BJ (cell line): Measurements from ENCODE around the gene ZDHHC18. TPM values are rescaled to one million over a fixed set of nuclear protein-coding genes. Genes with fewer than 3 reads are reported as not detected.
"Not testable (repeated sequence)": the region's sequence is repeated elsewhere in the genome, so short reads cannot be mapped to it uniquely, and the experiment has no call there.

ENCODE experiments used
- CTCF ChIA-PET: fragments of 350-600 bp; formaldehyde crosslinking; extraction: SDS; loops from one replicate; lab custom pipeline; 2021; ENCODE audit warnings: antibody characterized with exemption, inconsistent platforms; lab: Yijun Ruan, JAX
- POLR2A ChIA-PET: fragments of 300-600 bp; sonication (Branson Sonifier 250); formaldehyde crosslinking; extraction: SDS; loops from one replicate; lab custom pipeline; 2021; ENCODE audit warnings: antibody characterized with exemption; lab: Charles Lee
- DNase-seq: peaks from one replicate; pipeline ENCODE4 v3.0.0-alpha.2; 2011; ENCODE audit warnings: low read depth
- H3K27me3 ChIP-seq: 2 replicates; pipeline ENCODE4 v1.6.0; 2011; ENCODE audit warnings: low read length; ENCODE audit not compliant: control insufficient read depth, insufficient read depth
- H3K36me3 ChIP-seq: 2 replicates; pipeline ENCODE4 v1.5.1; 2011; ENCODE audit warnings: low read length; ENCODE audit not compliant: control insufficient read depth, insufficient read depth
- H3K4me3 ChIP-seq: 2 replicates; pipeline ENCODE4 v1.5.1; 2011; ENCODE audit warnings: low read depth, mild to moderate bottlenecking, control low read depth, low read length
- polyA plus RNA-seq: library from polyadenylated mRNA; depleted of rRNA; stranded (reverse); fragments of >200 nt; gene quantifications from 2 replicates; pipeline ENCODE4 v1.2.3, GENCODE V29; 2011
- TF ChIP-seq, protein P1 (sequence below): IDR thresholded peaks from 2 replicates; pipeline ENCODE4 v1.5.1; 2011; ENCODE audit warnings: low read depth, mild to moderate bottlenecking, control low read depth, inconsistent platforms, low read length, moderate library complexity; ENCODE audit not compliant: insufficient read depth

The ZDHHC18 gene
- polyA plus RNA-seq, 1 experiment = 42.1 TPM

- DNase-seq = no peak
- H3K4me3 ChIP-seq = peak overlapping the region; percentile 47; the same call in 1 of the 2 replicates
- POLR2A ChIA-PET = no interaction called here
- TF ChIP-seq, protein P1, sequence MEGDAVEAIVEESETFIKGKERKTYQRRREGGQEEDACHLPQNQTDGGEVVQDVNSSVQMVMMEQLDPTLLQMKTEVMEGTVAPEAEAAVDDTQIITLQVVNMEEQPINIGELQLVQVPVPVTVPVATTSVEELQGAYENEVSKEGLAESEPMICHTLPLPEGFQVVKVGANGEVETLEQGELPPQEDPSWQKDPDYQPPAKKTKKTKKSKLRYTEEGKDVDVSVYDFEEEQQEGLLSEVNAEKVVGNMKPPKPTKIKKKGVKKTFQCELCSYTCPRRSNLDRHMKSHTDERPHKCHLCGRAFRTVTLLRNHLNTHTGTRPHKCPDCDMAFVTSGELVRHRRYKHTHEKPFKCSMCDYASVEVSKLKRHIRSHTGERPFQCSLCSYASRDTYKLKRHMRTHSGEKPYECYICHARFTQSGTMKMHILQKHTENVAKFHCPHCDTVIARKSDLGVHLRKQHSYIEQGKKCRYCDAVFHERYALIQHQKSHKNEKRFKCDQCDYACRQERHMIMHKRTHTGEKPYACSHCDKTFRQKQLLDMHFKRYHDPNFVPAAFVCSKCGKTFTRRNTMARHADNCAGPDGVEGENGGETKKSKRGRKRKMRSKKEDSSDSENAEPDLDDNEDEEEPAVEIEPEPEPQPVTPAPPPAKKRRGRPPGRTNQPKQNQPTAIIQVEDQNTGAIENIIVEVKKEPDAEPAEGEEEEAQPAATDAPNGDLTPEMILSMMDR = no peak
- H3K36me3 ChIP-seq = no peaks in the 10 kb centered on the region
- H3K27me3 ChIP-seq = no peaks in the 10 kb centered on the region
- CTCF ChIA-PET = no interaction called here
Observed at GRCh38 chr1:26863685-26864077, 37.2 kb downstream of the ZDHHC18 start.

GRCh38 chr1:26864610-26865480 is 38.4 kb downstream of the ZDHHC18 start:
- TF ChIP-seq, protein P1 = peak; percentile 27; the same call in 1 of the 2 replicates
- no peaks in the 10 kb centered on the region for H3K27me3 ChIP-seq
- peak overlapping the region; percentile 47 for H3K4me3 ChIP-seq
- CTCF ChIA-PET = interaction anchor here (0.7 to 1.0 kb wide), 4 partner anchors 8 to 261 kb away, joined by 3 to 5 read pairs (median 3); no protein-coding TSS in a partner anchor
- POLR2A ChIA-PET = interaction anchor here (0.6 kb wide), 1 partner anchor 26 kb away, joined by 6 read pairs; the partner anchor contains the start of gene GPN2
- DNase-seq = peak; percentile 96
- H3K36me3 ChIP-seq = no peaks in the 10 kb centered on the region

DNA sequence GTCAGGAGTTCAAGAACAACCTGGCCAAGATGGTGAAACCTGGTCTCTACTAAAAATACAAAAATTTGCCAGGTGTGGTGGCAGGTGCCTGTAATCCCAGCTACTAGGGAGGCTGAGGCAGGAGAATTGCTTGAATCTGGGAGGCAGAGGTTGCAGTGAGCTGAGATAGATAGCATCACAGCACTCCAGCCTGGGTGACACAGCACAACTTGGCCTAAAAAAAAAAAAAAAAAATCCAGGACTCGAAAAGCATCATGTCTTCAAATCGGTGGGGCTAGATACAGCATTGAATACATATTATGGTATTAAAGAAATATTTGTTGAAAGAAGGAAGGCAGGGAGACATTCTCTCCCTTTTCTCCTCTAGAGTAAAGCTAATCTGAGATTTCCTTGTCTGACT is 46.6 kb downstream of the ZDHHC18 start:
- CTCF ChIA-PET, H3K4me3 ChIP-seq, POLR2A ChIA-PET, H3K27me3 ChIP-seq, H3K36me3 ChIP-seq, DNase-seq: not testable (repeated sequence)

DNA sequence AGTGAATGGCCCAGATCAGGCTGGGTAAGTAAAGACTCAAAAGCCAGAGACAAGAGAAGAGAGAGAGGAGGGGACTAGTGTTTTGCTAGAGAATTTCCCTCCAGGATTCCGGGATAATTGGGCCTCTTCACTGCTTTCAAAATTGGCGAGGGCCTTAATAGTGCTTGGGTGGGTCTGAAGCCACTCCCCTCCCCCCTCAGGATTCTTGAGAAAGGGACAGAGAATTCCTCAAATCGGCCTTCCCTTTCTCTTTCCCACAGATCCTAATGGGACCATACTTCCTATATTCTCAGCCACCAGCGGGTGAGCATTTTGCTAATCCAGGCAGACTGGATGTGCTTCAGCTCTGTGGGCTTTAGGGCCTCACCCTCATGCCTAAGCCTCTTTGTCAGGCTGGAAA is 48.4 kb downstream of the ZDHHC18 start:
- TF ChIP-seq, protein P1 = no peak
- DNase-seq = no peak
- ChIA-PET CTCF (no interaction called here), POLR2A (no interaction called here)
- Histone ChIP-seq H3K4me3 (no peak overlapping the region), H3K36me3 (peaks cover 11% of the 10 kb centered on the region), H3K27me3 (no peaks in the 10 kb centered on the region)

- ChIA-PET POLR2A (no interaction called here), CTCF (interaction anchor here (1.4 to 3.8 kb wide), 8 partner anchors 9 to 275 kb away, joined by 3 to 22 read pairs (median 12); no protein-coding TSS in a partner anchor)
- no peak for DNase-seq
- TF ChIP-seq, protein P1 = no peak
- H3K27me3 ChIP-seq = no peaks in the 10 kb centered on the region
- peaks cover 16% of the 10 kb centered on the region for H3K36me3 ChIP-seq
- H3K4me3 ChIP-seq = no peak overlapping the region
Observed at GRCh38 chr1:26877326-26877725, 50.8 kb downstream of the ZDHHC18 start.
